H9 (cell line): ENCODE measurements around the gene MRPL16. TPM values are rescaled to one million over a fixed set of nuclear protein-coding genes. Genes with fewer than 3 reads are reported as not detected.

Experiments
- DNase-seq: peaks from one replicate; pipeline ENCODE4 v3.0.0-alpha.2; 2017
- H2AFZ ChIP-seq: one replicate; pipeline ENCODE4 v1.6.1; 2013; ENCODE audit warnings: mild to moderate bottlenecking, low read length, control low read depth, moderate library complexity
- H2AK5ac ChIP-seq: 2 replicates; pipeline ENCODE4 v1.6.1; 2013; ENCODE audit warnings: low read length, control low read depth, mixed read lengths; ENCODE audit not compliant: insufficient read length
- H2BK120ac ChIP-seq: one replicate; pipeline ENCODE4 v1.6.1; 2013; ENCODE audit warnings: low read depth, mild to moderate bottlenecking, low read length, control low read depth, inconsistent platforms; ENCODE audit not compliant: poor library complexity, severe bottlenecking
- H2BK12ac ChIP-seq: 2 replicates; pipeline ENCODE4 v1.6.1; 2013; ENCODE audit warnings: low read length, control low read depth, mixed read lengths, low read depth; ENCODE audit not compliant: insufficient read length
- H2BK15ac ChIP-seq: 2 replicates; pipeline ENCODE4 v1.6.1; 2013; ENCODE audit warnings: low read depth, low read length, control low read depth
- H2BK20ac ChIP-seq: one replicate; pipeline ENCODE4 v1.6.1; 2013; ENCODE audit warnings: low read depth, mild to moderate bottlenecking, low read length, control low read depth, inconsistent platforms; ENCODE audit not compliant: poor library complexity, severe bottlenecking
- H2BK5ac ChIP-seq: 2 replicates; pipeline ENCODE4 v1.6.1; 2013; ENCODE audit warnings: low read length, control low read depth, mixed read lengths; ENCODE audit not compliant: insufficient read length
- H3K14ac ChIP-seq: 2 replicates; pipeline ENCODE4 v1.6.1; 2013; ENCODE audit warnings: low read length, control low read depth; ENCODE audit not compliant: insufficient read depth
- H3K18ac ChIP-seq: 2 replicates; pipeline ENCODE4 v1.6.1; 2013; ENCODE audit warnings: low read depth, mild to moderate bottlenecking, mixed read lengths, low read length, control low read depth; ENCODE audit not compliant: insufficient read length
- H3K23ac ChIP-seq: 2 replicates; pipeline ENCODE4 v1.6.1; 2013; ENCODE audit warnings: low read length, control low read depth, mixed read lengths, low read depth; ENCODE audit not compliant: insufficient read length
- H3K23me2 ChIP-seq: 2 replicates; pipeline ENCODE4 v1.6.1; 2013; ENCODE audit warnings: low read depth, mild to moderate bottlenecking, mixed read lengths, low read length, control low read depth; ENCODE audit not compliant: insufficient read length, poor library complexity, severe bottlenecking
- H3K27ac ChIP-seq: 2 replicates; pipeline ENCODE4 v1.5.1; 2013; ENCODE audit warnings: low read length, control low read depth, mixed read lengths, low read depth; ENCODE audit not compliant: insufficient read length
- H3K27me3 ChIP-seq: 2 replicates; pipeline ENCODE4 v1.6.1; 2013; ENCODE audit warnings: low read length, control low read depth, inconsistent platforms; ENCODE audit not compliant: insufficient read depth
- H3K4ac ChIP-seq: 2 replicates; pipeline ENCODE4 v1.6.1; 2013; ENCODE audit warnings: low read depth, mild to moderate bottlenecking, control low read depth, inconsistent platforms, low read length, moderate library complexity
- H3K4me1 ChIP-seq: 2 replicates; pipeline ENCODE4 v1.6.1; 2013; ENCODE audit warnings: low read length, control low read depth, inconsistent platforms; ENCODE audit not compliant: insufficient read depth
- H3K4me2 ChIP-seq: 2 replicates; pipeline ENCODE4 v1.6.1; 2013; ENCODE audit warnings: low read length, control low read depth, mixed read lengths; ENCODE audit not compliant: insufficient read length, insufficient read depth
- H3K56ac ChIP-seq: 2 replicates; pipeline ENCODE4 v1.6.1; 2013; ENCODE audit warnings: low read depth, mild to moderate bottlenecking, mixed read lengths, low read length, control low read depth; ENCODE audit not compliant: insufficient read length
- H3K79me1 ChIP-seq: 2 replicates; pipeline ENCODE4 v1.6.1; 2013; ENCODE audit warnings: low read depth, mild to moderate bottlenecking, moderate library complexity, low read length, control low read depth, inconsistent platforms; ENCODE audit not compliant: insufficient read depth, poor library complexity, severe bottlenecking
- H3K79me2 ChIP-seq: 2 replicates; pipeline ENCODE4 v1.6.1; 2013; ENCODE audit warnings: low read length, control low read depth, inconsistent platforms; ENCODE audit not compliant: insufficient read depth
- H3K9ac ChIP-seq: 2 replicates; pipeline ENCODE4 v1.6.1; 2013; ENCODE audit warnings: low read length, control low read depth, mixed read lengths; ENCODE audit not compliant: insufficient read length; ENCODE audit errors: extremely low read depth
- H3K9me3 ChIP-seq: one replicate; pipeline ENCODE4 v1.6.1; 2013; ENCODE audit warnings: low read depth, low read length, inconsistent platforms; ENCODE audit not compliant: control insufficient read depth
- H3T11ph ChIP-seq: one replicate; pipeline ENCODE4 v1.6.1; 2013; ENCODE audit warnings: mild to moderate bottlenecking, low read length, control low read depth, inconsistent platforms
- H4K20me1 ChIP-seq: one replicate; pipeline ENCODE4 v1.6.1; 2013; ENCODE audit not compliant: control insufficient read depth, insufficient read length, insufficient read depth
- H4K5ac ChIP-seq: 2 replicates; pipeline ENCODE4 v1.6.1; 2013; ENCODE audit warnings: low read depth, mild to moderate bottlenecking, mixed read lengths, low read length, control low read depth; ENCODE audit not compliant: insufficient read length
- H4K8ac ChIP-seq: replicated peaks from 2 replicates; pipeline ENCODE4 v1.6.1; 2013; ENCODE audit warnings: low read length, control low read depth, mixed read lengths, low read depth; ENCODE audit not compliant: insufficient read length
- H4K91ac ChIP-seq: 2 replicates; pipeline ENCODE4 v1.6.1; 2013; ENCODE audit warnings: low read depth, mild to moderate bottlenecking, moderate library complexity, mixed read lengths, low read length, control low read depth; ENCODE audit not compliant: insufficient read length
- H3K27ac Mint-ChIP-seq, 3 experiments: 2 replicates in 2 of 3; 3 replicates in 1 of 3; pipeline ENCODE4 v1.8.0; 2020 to 2021; ENCODE audit warnings: mixed read lengths in 3 of 3, mild to moderate bottlenecking in 1 of 3, moderate library complexity in 1 of 3
- H3K27me3 Mint-ChIP-seq: 2 replicates; pipeline ENCODE4 v1.8.0; 2021; ENCODE audit warnings: low read depth, mild to moderate bottlenecking, moderate library complexity, mixed read lengths
- H3K36me3 Mint-ChIP-seq, 3 experiments: 2 replicates in 2 of 3; 3 replicates in 1 of 3; pipeline ENCODE4 v1.8.0; 2020 to 2021; ENCODE audit warnings: low read depth in 3 of 3, mixed read lengths in 3 of 3; ENCODE audit not compliant: insufficient read depth in 1 of 3
- H3K4me1 Mint-ChIP-seq, 2 experiments: 2 replicates each; pipeline ENCODE4 v1.8.0; 2020; ENCODE audit warnings: mixed read lengths in 2 of 2
- H3K4me3 Mint-ChIP-seq, 2 experiments: 2 replicates in 1 of 2; 3 replicates in 1 of 2; pipeline ENCODE4 v1.8.0; 2020 to 2021; ENCODE audit warnings: mild to moderate bottlenecking in 2 of 2, mixed read lengths in 2 of 2, moderate library complexity in 1 of 2
- H3K9me3 Mint-ChIP-seq, 2 experiments: 2 replicates in 1 of 2; 3 replicates in 1 of 2; pipeline ENCODE4 v1.8.0; 2020; ENCODE audit warnings: mild to moderate bottlenecking in 2 of 2, mixed read lengths in 2 of 2, moderate library complexity in 1 of 2
- WGBS: extraction: QIAGEN DNeasy Blood & Tissue Kit; methylation state at CpG from one replicate; pipeline ENCODE4 v1.1.7; 2013; ENCODE audit warnings: missing lambda C conversion rate, low lambda C conversion rate, mixed read lengths; ENCODE audit not compliant: insufficient read length; ENCODE audit errors: extremely low coverage; 5-methylcytosine and 5-hydroxymethylcytosine counted together
- total RNA-seq: library from RNA; stranded (reverse); gene quantifications from 2 replicates; pipeline ENCODE4 v1.2.1, GENCODE V29; 2021
- TF ChIP-seq, protein P1 (sequence below): fragments of 200-600 bp; sonication (generic); conservative IDR thresholded peaks from 3 replicates; pipeline ENCODE4 v1.8.0; 2021; ENCODE audit warnings: antibody characterized with exemption, mild to moderate bottlenecking

Gene MRPL16
- total RNA-seq, 1 experiment from 2014 or later, result 87.1 TPM

DNA sequence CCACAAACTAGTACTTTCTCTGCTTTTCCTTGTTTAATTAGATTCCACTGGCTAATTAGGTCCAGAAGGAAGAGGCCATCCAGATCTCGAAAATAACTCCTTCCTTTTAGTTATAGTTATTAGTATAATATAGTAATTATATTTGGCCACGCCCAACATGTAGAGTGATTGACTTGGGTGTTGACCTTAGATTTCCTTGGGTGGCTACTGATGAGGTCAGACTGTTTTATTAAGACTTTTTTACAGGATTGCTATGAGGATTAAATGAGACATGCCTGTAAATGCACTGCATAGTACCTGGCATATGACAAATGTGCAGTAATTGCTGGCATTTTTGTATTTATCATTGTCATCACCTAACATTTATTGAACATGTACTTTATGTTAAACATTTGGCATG is 28.5 kb downstream of the MRPL16 start:
- H3K4ac ChIP-seq, result no peak overlapping the region
- TF ChIP-seq, protein P1, sequence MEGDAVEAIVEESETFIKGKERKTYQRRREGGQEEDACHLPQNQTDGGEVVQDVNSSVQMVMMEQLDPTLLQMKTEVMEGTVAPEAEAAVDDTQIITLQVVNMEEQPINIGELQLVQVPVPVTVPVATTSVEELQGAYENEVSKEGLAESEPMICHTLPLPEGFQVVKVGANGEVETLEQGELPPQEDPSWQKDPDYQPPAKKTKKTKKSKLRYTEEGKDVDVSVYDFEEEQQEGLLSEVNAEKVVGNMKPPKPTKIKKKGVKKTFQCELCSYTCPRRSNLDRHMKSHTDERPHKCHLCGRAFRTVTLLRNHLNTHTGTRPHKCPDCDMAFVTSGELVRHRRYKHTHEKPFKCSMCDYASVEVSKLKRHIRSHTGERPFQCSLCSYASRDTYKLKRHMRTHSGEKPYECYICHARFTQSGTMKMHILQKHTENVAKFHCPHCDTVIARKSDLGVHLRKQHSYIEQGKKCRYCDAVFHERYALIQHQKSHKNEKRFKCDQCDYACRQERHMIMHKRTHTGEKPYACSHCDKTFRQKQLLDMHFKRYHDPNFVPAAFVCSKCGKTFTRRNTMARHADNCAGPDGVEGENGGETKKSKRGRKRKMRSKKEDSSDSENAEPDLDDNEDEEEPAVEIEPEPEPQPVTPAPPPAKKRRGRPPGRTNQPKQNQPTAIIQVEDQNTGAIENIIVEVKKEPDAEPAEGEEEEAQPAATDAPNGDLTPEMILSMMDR, result no peak
- H4K8ac ChIP-seq, result no peak overlapping the region
- no peaks in the 10 kb centered on the region for H4K20me1 ChIP-seq
- no peak overlapping the region for H3K14ac ChIP-seq
- Mint-ChIP-seq H3K27me3 (no peaks in the 10 kb centered on the region), H3K4me3 (no peak overlapping the region), H3K36me3 (peaks cover 35 to 48% (median 37%) of the 10 kb centered on the region in 3 experiments), H3K4me1 (peaks cover 0 to 4% of the 10 kb centered on the region in 2 experiments; a peak in 2 of 4 replicates), H3K9me3 (peaks cover 5 to 9% of the 10 kb centered on the region in 2 experiments; a peak in 4 of 5 replicates), H3K27ac (no peak overlapping the region)
- no peaks in the 10 kb centered on the region for H3K4me1 ChIP-seq
- no peaks in the 10 kb centered on the region for H3K9me3 ChIP-seq
- H3K79me2 ChIP-seq, result no peaks in the 10 kb centered on the region
- H3K27me3 ChIP-seq, result no peaks in the 10 kb centered on the region
- no peak overlapping the region for H2AFZ ChIP-seq
- H4K5ac ChIP-seq, result no peak overlapping the region
- H4K91ac ChIP-seq, result no peak overlapping the region
- H3K79me1 ChIP-seq, result no peaks in the 10 kb centered on the region
- no peak overlapping the region for H2BK120ac ChIP-seq
- H3K56ac ChIP-seq, result no peak overlapping the region
- no peak overlapping the region for H2BK15ac ChIP-seq
- H2BK5ac ChIP-seq, result no peak overlapping the region
- H3K23me2 ChIP-seq, result no peaks in the 10 kb centered on the region
- H3K27ac ChIP-seq, result no peak overlapping the region
- WGBS, result no CpG with 5 or more reads among the region's 2 CpGs
- H3K23ac ChIP-seq, result no peak overlapping the region
- H2AK5ac ChIP-seq, result no peak overlapping the region
- H2BK12ac ChIP-seq, result no peak overlapping the region
- no peak for DNase-seq
- H3T11ph ChIP-seq, result no peak overlapping the region
- H3K9ac ChIP-seq, result no peak overlapping the region
- no peak overlapping the region for H3K4me2 ChIP-seq
- H3K18ac ChIP-seq, result no peak overlapping the region
- no peak overlapping the region for H2BK20ac ChIP-seq
